IMR-90 (cell line): ENCODE results near the gene OSBPL3. TPM values are rescaled to one million over a fixed set of nuclear protein-coding genes. Genes with fewer than 3 reads are reported as not detected.

Experiments
- ATAC-seq: fragments of 200-7000 bp; cut with Tn5 transposase; 2 replicates; pipeline ENCODE4 v1.9.1; 2020; ENCODE audit warnings: low read depth, mild to moderate bottlenecking, moderate library complexity
- BruUV-seq: library from RNA; stranded (reverse); fragments of 400-500 nt; replicated peaks from 2 replicates; lab custom pipeline; 2021; lab: Mats Ljungman, UMichigan
- CTCF ChIA-PET: fragments of 300-600 bp; formaldehyde crosslinking; extraction: SDS; loops from one replicate; lab custom pipeline; 2021; ENCODE audit warnings: antibody characterized with exemption; lab: Yijun Ruan, JAX
- POLR2A ChIA-PET: fragments of 300-600 bp; sonication (Branson Sonifier 250); formaldehyde crosslinking; loops from one replicate; lab custom pipeline; 2022; ENCODE audit warnings: antibody characterized with exemption; ENCODE audit not compliant: unreplicated experiment; lab: Charles Lee
- DNase-seq: peaks from one replicate; pipeline ENCODE4 v3.0.0; 2013
- H2AFZ ChIP-seq: replicated peaks from 2 replicates; pipeline ENCODE3; 2013; ENCODE audit warnings: low read length, mild to moderate bottlenecking; ENCODE audit not compliant: poor library complexity
- H2AK5ac ChIP-seq: 2 replicates; pipeline ENCODE4 v1.6.1; 2013; ENCODE audit warnings: low read depth, low read length, inconsistent platforms
- H2AK9ac ChIP-seq: replicated peaks from 2 replicates; pipeline ENCODE3; 2013; ENCODE audit warnings: mild to moderate bottlenecking, low read depth, low read length, moderate library complexity; ENCODE audit not compliant: poor library complexity
- H2BK120ac ChIP-seq: 2 replicates; pipeline ENCODE4 v1.6.1; 2013; ENCODE audit warnings: low read depth, low read length, inconsistent platforms
- H2BK15ac ChIP-seq: 3 replicates; pipeline ENCODE4 v1.6.1; 2013; ENCODE audit warnings: low read depth, low read length, inconsistent platforms
- H2BK20ac ChIP-seq: 2 replicates; pipeline ENCODE4 v1.6.1; 2013; ENCODE audit warnings: low read depth, mild to moderate bottlenecking, inconsistent platforms, low read length, moderate library complexity
- H2BK5ac ChIP-seq: 2 replicates; pipeline ENCODE4 v1.6.1; 2013; ENCODE audit warnings: mild to moderate bottlenecking, low read depth, low read length, inconsistent platforms; ENCODE audit not compliant: poor library complexity, severe bottlenecking
- H3K14ac ChIP-seq: replicated peaks from 2 replicates; pipeline ENCODE4 v1.6.1; 2013; ENCODE audit warnings: low read depth, low read length, inconsistent platforms
- H3K18ac ChIP-seq: 2 replicates; pipeline ENCODE4 v1.6.1; 2013; ENCODE audit warnings: low read depth, low read length, control low read depth
- H3K23ac ChIP-seq: 2 replicates; pipeline ENCODE4 v1.6.1; 2013; ENCODE audit warnings: low read depth, low read length, inconsistent platforms
- H3K27ac ChIP-seq: 2 replicates; pipeline ENCODE4 v1.5.1; 2013; ENCODE audit warnings: mild to moderate bottlenecking, control low read depth, low read length; ENCODE audit not compliant: insufficient read depth
- H3K27me3 ChIP-seq: 2 replicates; pipeline ENCODE4 v1.6.1; 2013; ENCODE audit warnings: low read length; ENCODE audit not compliant: control insufficient read depth, insufficient read depth
- H3K36me3 ChIP-seq: 2 replicates; pipeline ENCODE4 v1.6.1; 2013; ENCODE audit warnings: low read length, mixed read lengths; ENCODE audit not compliant: control insufficient read depth, insufficient read depth
- H3K4ac ChIP-seq: 2 replicates; pipeline ENCODE4 v1.6.1; 2013; ENCODE audit warnings: low read depth, low read length, inconsistent platforms
- H3K4me1 ChIP-seq: 2 replicates; pipeline ENCODE4 v1.6.1; 2013; ENCODE audit warnings: low read length, mixed read lengths; ENCODE audit not compliant: control insufficient read depth, insufficient read depth
- H3K4me2 ChIP-seq: 2 replicates; pipeline ENCODE4 v1.6.1; 2013; ENCODE audit warnings: low read depth, mild to moderate bottlenecking, control low read depth, low read length, moderate library complexity
- H3K4me3 ChIP-seq: 2 replicates; pipeline ENCODE4 v1.5.1; 2013; ENCODE audit warnings: low read depth, mild to moderate bottlenecking, control low read depth, low read length, moderate library complexity; ENCODE audit not compliant: insufficient read depth
- H3K56ac ChIP-seq: 2 replicates; pipeline ENCODE4 v1.6.1; 2013; ENCODE audit warnings: low read length, inconsistent platforms; ENCODE audit not compliant: insufficient read depth; ENCODE audit errors: extremely low read depth
- H3K79me1 ChIP-seq, 2 experiments: 2 replicates each; pipeline ENCODE4 v1.6.1; 2013; ENCODE audit warnings: low read length in 2 of 2, inconsistent platforms in 1 of 2, low read depth in 1 of 2
- H3K9ac ChIP-seq: 2 replicates; pipeline ENCODE4 v1.6.1; 2013; ENCODE audit warnings: low read depth, low read length, control low read depth
- H3K9me1 ChIP-seq: 2 replicates; pipeline ENCODE4 v1.6.1; 2013; ENCODE audit warnings: low read length, inconsistent platforms; ENCODE audit not compliant: insufficient read depth
- H3K9me3 ChIP-seq: 2 replicates; pipeline ENCODE4 v1.6.1; 2013; ENCODE audit warnings: low read length; ENCODE audit not compliant: control insufficient read depth, insufficient read depth
- H4K20me1 ChIP-seq: 2 replicates; pipeline ENCODE4 v1.6.1; 2013; ENCODE audit warnings: low read length, inconsistent platforms; ENCODE audit not compliant: insufficient read depth
- H4K5ac ChIP-seq: 2 replicates; pipeline ENCODE4 v1.6.1; 2013; ENCODE audit warnings: mild to moderate bottlenecking, low read depth, low read length, control low read depth
- H4K8ac ChIP-seq, 2 experiments: 2 replicates each; pipeline ENCODE4 v1.6.1; 2013; ENCODE audit warnings: low read depth in 2 of 2, low read length in 2 of 2, control low read depth in 1 of 2, inconsistent platforms in 1 of 2
- H4K91ac ChIP-seq: 2 replicates; pipeline ENCODE4 v1.6.1; 2013; ENCODE audit warnings: low read depth, low read length, inconsistent platforms; ENCODE audit not compliant: insufficient read depth
- BHLHE40 ChIP-seq: fragments of 150-350 bp; IDR thresholded peaks from 2 replicates; pipeline ENCODE4 v1.6.1; 2016; ENCODE audit warnings: mild to moderate bottlenecking, low read depth, low read length
- CEBPB ChIP-seq: IDR thresholded peaks from 2 replicates; pipeline ENCODE4 v1.6.1; 2012; ENCODE audit warnings: low read depth, low read length, improper control_type of control experiment
- CHD1 ChIP-seq: IDR thresholded peaks from 2 replicates; pipeline ENCODE4 v1.6.1; 2012; ENCODE audit warnings: low read depth, low read length, improper control_type of control experiment
- FOS ChIP-seq: fragments of 150-350 bp; IDR thresholded peaks from 2 replicates; pipeline ENCODE4 v1.6.1; 2016; ENCODE audit warnings: low read depth, low read length
- MAFK ChIP-seq: IDR thresholded peaks from 2 replicates; pipeline ENCODE4 v1.6.1; 2012; ENCODE audit warnings: low read depth, low read length, improper control_type of control experiment
- MAZ ChIP-seq: IDR thresholded peaks from 2 replicates; pipeline ENCODE4 v1.6.1; 2012; ENCODE audit warnings: low read depth, mild to moderate bottlenecking, low read length, improper control_type of control experiment, moderate library complexity, borderline replicate concordance
- MXI1 ChIP-seq: IDR thresholded peaks from 2 replicates; pipeline ENCODE4 v1.6.1; 2012; ENCODE audit warnings: low read depth, mild to moderate bottlenecking, low read length, moderate library complexity, borderline replicate concordance
- NFE2L2 ChIP-seq: fragments of 150-350 bp; IDR thresholded peaks from 2 replicates; pipeline ENCODE4 v1.6.1; 2016; ENCODE audit warnings: low read depth, mild to moderate bottlenecking, low read length
- POLR2A ChIP-seq: IDR thresholded peaks from 2 replicates; pipeline ENCODE4 v1.6.1; 2012; ENCODE audit warnings: mild to moderate bottlenecking, low read depth, low read length
- RAD21 ChIP-seq: IDR thresholded peaks from 2 replicates; pipeline ENCODE4 v1.6.1; 2012; ENCODE audit warnings: low read length, improper control_type of control experiment
- RCOR1 ChIP-seq: IDR thresholded peaks from 2 replicates; pipeline ENCODE4 v1.6.1; 2012; ENCODE audit warnings: mild to moderate bottlenecking, low read length, improper control_type of control experiment; ENCODE audit not compliant: insufficient replicate concordance
- RFX5 ChIP-seq: IDR thresholded peaks from 2 replicates; pipeline ENCODE4 v1.8.0; 2012; ENCODE audit warnings: low read depth, mild to moderate bottlenecking, low read length, moderate library complexity
- SMC3 ChIP-seq: fragments of 150-350 bp; IDR thresholded peaks from 2 replicates; pipeline ENCODE4 v1.6.1; 2016; ENCODE audit warnings: low read depth, mild to moderate bottlenecking, antibody characterized with exemption, low read length, moderate library complexity
- WGBS, 2 experiments: methylation state at CpG; one replicate each; pipeline versions ENCODE4 v1.1.5 to v1.1.7; 2013; ENCODE audit warnings: missing lambda C conversion rate in 2 of 2; ENCODE audit not compliant: insufficient read length in 1 of 2; ENCODE audit errors: extremely low coverage in 2 of 2; 5-methylcytosine and 5-hydroxymethylcytosine counted together
- dilution Hi-C: fragments of 300-500 bp; cut with HindIII; formaldehyde crosslinking; loops from one replicate; pipeline ENCODE4 v1.14.3; 2018; ENCODE audit warnings: low sequenced_read_pairs; ENCODE audit not compliant: unreplicated experiment
- in situ Hi-C: fragments of 300-500 bp; cut with MboI; formaldehyde crosslinking; loops from 3 replicates; pipeline ENCODE4 v1.14.3; 2019; ENCODE audit warnings: low sequenced_read_pairs, inconsistent platforms, mixed read lengths
- intact Hi-C: fragments of 100-400 bp; cut with micrococcal nuclease; formaldehyde crosslinking; loops from 2 replicates; pipeline ENCODE4 v1.10.0; 2022
- polyA plus RNA-seq, 3 experiments: library from polyadenylated mRNA; depleted of rRNA; stranded (reverse); fragments of >200 nt; gene quantifications; 2 replicates each; pipeline ENCODE4 v1.2.3, GENCODE V29; 2012; ENCODE audit warnings: low replicate concordance in 1 of 3
- total RNA-seq: library from RNA; depleted of rRNA; stranded (reverse); fragments of >200 nt; gene quantifications from 2 replicates; pipeline ENCODE4 v1.2.3, GENCODE V29; 2012
- TF ChIP-seq, protein P1 (sequence below): fragments of 150-350 bp; IDR thresholded peaks from 2 replicates; pipeline ENCODE4 v1.6.1; 2017; ENCODE audit warnings: mild to moderate bottlenecking, antibody characterized with exemption, low read length, low read depth
- TF ChIP-seq, protein P2 (sequence below): fragments of 150-350 bp; IDR thresholded peaks from 2 replicates; pipeline ENCODE4 v1.6.1; 2016; ENCODE audit warnings: low read depth, mild to moderate bottlenecking, low read length, moderate library complexity, borderline replicate concordance
- TF ChIP-seq, protein P3 (sequence below): conservative IDR thresholded peaks from 2 replicates; pipeline ENCODE4 v1.5.1; 2012; ENCODE audit warnings: mild to moderate bottlenecking, low read depth, low read length, improper control_type of control experiment

OSBPL3 gene
- total and polyA plus RNA-seq, 2 of the 4 experiments (the other 2 are of a cell fraction), result 18.0 to 29.9 TPM

DNA sequence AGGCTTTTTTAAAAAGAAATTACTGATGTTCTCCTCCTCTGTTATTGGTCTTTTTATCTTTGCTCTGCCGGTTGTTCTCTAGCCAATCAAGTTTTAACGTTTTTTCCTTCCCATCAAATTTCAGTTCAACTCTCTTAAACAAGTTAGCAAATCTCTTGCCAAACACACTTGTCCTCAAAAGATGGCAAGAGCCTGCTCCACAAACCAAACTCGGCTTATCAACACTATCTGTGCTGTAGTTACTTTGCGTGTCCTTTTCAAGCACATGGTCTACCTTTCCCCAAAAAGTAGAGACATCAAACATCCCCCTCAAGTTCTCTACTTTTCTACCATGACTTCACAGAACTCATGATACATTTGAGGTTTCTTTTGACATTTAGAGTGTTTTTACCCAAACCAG, 71.3 kb downstream of the OSBPL3 start:
- H3K79me1 ChIP-seq, result peaks cover 73 to 92% of the 10 kb centered on the region in 2 experiments
- H4K8ac ChIP-seq, result no peak overlapping the region
- no peak overlapping the region; the same call in 1 of the 2 replicates for H3K18ac ChIP-seq
- H4K5ac ChIP-seq, result peak overlapping the region; percentile 29; the same call in 1 of the 2 replicates
- no peak overlapping the region for H2AK5ac ChIP-seq
- dilution Hi-C loops, result no loop called here
- no peak overlapping the region for H2AK9ac ChIP-seq
- no peak overlapping the region; the same call in 1 of the 2 replicates for H3K4ac ChIP-seq
- no peak overlapping the region for H3K9ac ChIP-seq
- H2BK20ac ChIP-seq, result no peak overlapping the region
- BruUV-seq, result no TSS peak
- no peak for ATAC-seq
- H2BK120ac ChIP-seq, result peak overlapping the region; percentile 4; the same call in 1 of the 2 replicates
- peak overlapping the region; percentile 5; the same call in 1 of the 2 replicates for H4K91ac ChIP-seq
- in situ Hi-C loops, result no loop called here
- peak overlapping the region; percentile 33; the same call in 1 of the 2 replicates for H3K14ac ChIP-seq
- ChIA-PET POLR2A (no interaction called here), CTCF (no interaction called here)
- no peak overlapping the region for H3K23ac ChIP-seq
- no peak overlapping the region for H3K27ac ChIP-seq
- no peak overlapping the region for H2AFZ ChIP-seq
- no peak overlapping the region for H2BK5ac ChIP-seq
- intact Hi-C loops, result no loop called here
- peaks cover 14% of the 10 kb centered on the region for H3K4me1 ChIP-seq
- H3K4me3 ChIP-seq, result no peak overlapping the region
- H3K9me1 ChIP-seq, result peaks cover 13% of the 10 kb centered on the region
- DNase-seq, result no peak
- H3K4me2 ChIP-seq, result no peak overlapping the region
- H2BK15ac ChIP-seq, result 0 out of 3 replicates have a peak overlapping the region, but pooled peaks have one; percentile 41
- WGBS, 2 experiments, result 64% methylated on average over 2 of the region's 4 CpGs; no CpG with 5 or more reads in 1 of the 2 experiments
- H3K36me3 ChIP-seq, result no peaks in the 10 kb centered on the region
- peaks cover 6% of the 10 kb centered on the region; the same call in 1 of the 2 replicates for H4K20me1 ChIP-seq
- no peak overlapping the region for H3K56ac ChIP-seq
- TF ChIP-seq, protein P1, sequence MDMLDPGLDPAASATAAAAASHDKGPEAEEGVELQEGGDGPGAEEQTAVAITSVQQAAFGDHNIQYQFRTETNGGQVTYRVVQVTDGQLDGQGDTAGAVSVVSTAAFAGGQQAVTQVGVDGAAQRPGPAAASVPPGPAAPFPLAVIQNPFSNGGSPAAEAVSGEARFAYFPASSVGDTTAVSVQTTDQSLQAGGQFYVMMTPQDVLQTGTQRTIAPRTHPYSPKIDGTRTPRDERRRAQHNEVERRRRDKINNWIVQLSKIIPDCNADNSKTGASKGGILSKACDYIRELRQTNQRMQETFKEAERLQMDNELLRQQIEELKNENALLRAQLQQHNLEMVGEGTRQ, result no peak
- TF ChIP-seq NFE2L2 (no peak), RFX5 (no peak), FOS (no peak), SMC3 (no peak), CEBPB (no peak), RCOR1 (no peak), POLR2A (no peak), MXI1 (no peak), BHLHE40 (no peak), MAFK (no peak), CHD1 (no peak), RAD21 (no peak), MAZ (no peak)
- TF ChIP-seq, protein P2, sequence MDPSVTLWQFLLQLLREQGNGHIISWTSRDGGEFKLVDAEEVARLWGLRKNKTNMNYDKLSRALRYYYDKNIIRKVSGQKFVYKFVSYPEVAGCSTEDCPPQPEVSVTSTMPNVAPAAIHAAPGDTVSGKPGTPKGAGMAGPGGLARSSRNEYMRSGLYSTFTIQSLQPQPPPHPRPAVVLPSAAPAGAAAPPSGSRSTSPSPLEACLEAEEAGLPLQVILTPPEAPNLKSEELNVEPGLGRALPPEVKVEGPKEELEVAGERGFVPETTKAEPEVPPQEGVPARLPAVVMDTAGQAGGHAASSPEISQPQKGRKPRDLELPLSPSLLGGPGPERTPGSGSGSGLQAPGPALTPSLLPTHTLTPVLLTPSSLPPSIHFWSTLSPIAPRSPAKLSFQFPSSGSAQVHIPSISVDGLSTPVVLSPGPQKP, result no peak
- TF ChIP-seq, protein P3, sequence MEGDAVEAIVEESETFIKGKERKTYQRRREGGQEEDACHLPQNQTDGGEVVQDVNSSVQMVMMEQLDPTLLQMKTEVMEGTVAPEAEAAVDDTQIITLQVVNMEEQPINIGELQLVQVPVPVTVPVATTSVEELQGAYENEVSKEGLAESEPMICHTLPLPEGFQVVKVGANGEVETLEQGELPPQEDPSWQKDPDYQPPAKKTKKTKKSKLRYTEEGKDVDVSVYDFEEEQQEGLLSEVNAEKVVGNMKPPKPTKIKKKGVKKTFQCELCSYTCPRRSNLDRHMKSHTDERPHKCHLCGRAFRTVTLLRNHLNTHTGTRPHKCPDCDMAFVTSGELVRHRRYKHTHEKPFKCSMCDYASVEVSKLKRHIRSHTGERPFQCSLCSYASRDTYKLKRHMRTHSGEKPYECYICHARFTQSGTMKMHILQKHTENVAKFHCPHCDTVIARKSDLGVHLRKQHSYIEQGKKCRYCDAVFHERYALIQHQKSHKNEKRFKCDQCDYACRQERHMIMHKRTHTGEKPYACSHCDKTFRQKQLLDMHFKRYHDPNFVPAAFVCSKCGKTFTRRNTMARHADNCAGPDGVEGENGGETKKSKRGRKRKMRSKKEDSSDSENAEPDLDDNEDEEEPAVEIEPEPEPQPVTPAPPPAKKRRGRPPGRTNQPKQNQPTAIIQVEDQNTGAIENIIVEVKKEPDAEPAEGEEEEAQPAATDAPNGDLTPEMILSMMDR, result no peak
- H3K9me3 ChIP-seq, result no peaks in the 10 kb centered on the region
- H3K27me3 ChIP-seq, result no peaks in the 10 kb centered on the region
